Neural progenitor cell (in vitro differentiated cells): ENCODE measurements around the gene RNF111. TPM values are rescaled to one million over a fixed set of nuclear protein-coding genes. Genes with fewer than 3 reads are reported as not detected.

Experiments
- DNase-seq: peaks from one replicate; pipeline ENCODE4 v3.0.0-alpha.2; 2016; ENCODE audit warnings: low spot score
- H2AFZ ChIP-seq: fragments of 200-600 bp; sonication (generic); replicated peaks from 2 replicates; pipeline ENCODE4 v1.6.1; 2016; ENCODE audit warnings: antibody characterized with exemption
- H3F3A ChIP-seq: fragments of 200-600 bp; sonication (generic); 2 replicates; pipeline ENCODE4 v1.6.1; 2016; ENCODE audit warnings: antibody characterized with exemption, low read depth
- H3K27ac ChIP-seq: fragments of 200-600 bp; sonication (generic); 2 replicates; pipeline ENCODE4 v1.5.1; 2016; ENCODE audit warnings: mild to moderate bottlenecking
- H3K27me3 ChIP-seq: fragments of 200-600 bp; sonication (generic); 2 replicates; pipeline ENCODE4 v1.6.1; 2016; ENCODE audit warnings: mild to moderate bottlenecking, moderate library complexity
- H3K36me3 ChIP-seq: fragments of 200-600 bp; sonication (generic); 2 replicates; pipeline ENCODE4 v1.5.1; 2016
- H3K4me1 ChIP-seq: fragments of 200-600 bp; sonication (generic); 2 replicates; pipeline ENCODE4 v1.6.1; 2016; ENCODE audit warnings: mixed run types
- H3K4me2 ChIP-seq: fragments of 200-600 bp; sonication (generic); 2 replicates; pipeline ENCODE4 v1.6.1; 2016
- H3K4me3 ChIP-seq: fragments of 200-600 bp; sonication (generic); 2 replicates; pipeline ENCODE4 v1.5.1; 2016
- H3K79me2 ChIP-seq: fragments of 200-600 bp; sonication (generic); 2 replicates; pipeline ENCODE4 v1.6.1; 2016; ENCODE audit warnings: low read depth
- H3K9ac ChIP-seq: fragments of 200-600 bp; sonication (generic); 2 replicates; pipeline ENCODE4 v1.6.1; 2016
- H3K9me3 ChIP-seq: fragments of 200-600 bp; sonication (generic); 2 replicates; pipeline ENCODE4 v1.5.1; 2016; ENCODE audit warnings: low read depth
- H4K20me1 ChIP-seq: fragments of 200-600 bp; sonication (generic); 2 replicates; pipeline ENCODE4 v1.6.1; 2016; ENCODE audit warnings: low read depth
- H3K27ac Mint-ChIP-seq: 3 replicates; pipeline ENCODE4 v1.8.0; 2021; ENCODE audit warnings: mixed read lengths
- H3K27me3 Mint-ChIP-seq: 2 replicates; pipeline ENCODE4 v1.8.0; 2022; ENCODE audit warnings: low read depth, mild to moderate bottlenecking, inconsistent platforms, moderate library complexity, mixed read lengths; ENCODE audit not compliant: insufficient read depth
- H3K36me3 Mint-ChIP-seq: 3 replicates; pipeline ENCODE4 v1.8.0; 2021; ENCODE audit warnings: mixed read lengths
- H3K4me1 Mint-ChIP-seq: 3 replicates; pipeline ENCODE4 v1.8.0; 2021; ENCODE audit warnings: mixed read lengths
- H3K4me3 Mint-ChIP-seq: 3 replicates; pipeline ENCODE4 v1.8.0; 2021; ENCODE audit warnings: mild to moderate bottlenecking, moderate library complexity, mixed read lengths
- H3K9me3 Mint-ChIP-seq: 3 replicates; pipeline ENCODE4 v1.8.0; 2020; ENCODE audit warnings: mixed read lengths
- CTCF ChIP-seq: fragments of 200-600 bp; sonication (generic); IDR thresholded peaks from 2 replicates; pipeline ENCODE4 v1.5.1; 2017; ENCODE audit warnings: antibody characterized with exemption, mild to moderate bottlenecking
- EZH2 ChIP-seq: fragments of 200-600 bp; sonication (generic); IDR thresholded peaks from 2 replicates; pipeline ENCODE4 v1.6.1; 2017; ENCODE audit warnings: antibody characterized with exemption, mild to moderate bottlenecking, moderate library complexity
- EZH2phosphoT487 ChIP-seq: fragments of 200-600 bp; sonication (generic); IDR thresholded peaks from 2 replicates; pipeline ENCODE4 v1.6.1; 2017; ENCODE audit warnings: antibody characterized with exemption
- total RNA-seq: library from RNA; depleted of rRNA; stranded (reverse); fragments of >200 nt; gene quantifications from 2 replicates; pipeline ENCODE4 v1.2.3, GENCODE V29; 2015; ENCODE audit warnings: low replicate concordance

RNF111 gene
- total RNA-seq, 1 donor from 2014 or later: 32.3 TPM

- H3K79me2 ChIP-seq: peaks cover 70% of the 10 kb centered on the region
- no peak overlapping the region for H3K9ac ChIP-seq
- Mint-ChIP-seq H3K27me3 (no peaks in the 10 kb centered on the region), H3K4me3 (no peak overlapping the region), H3K4me1 (no peaks in the 10 kb centered on the region), H3K9me3 (peaks cover 28% of the 10 kb centered on the region), H3K36me3 (peaks cover 69% of the 10 kb centered on the region), H3K27ac (no peak overlapping the region)
- no peak overlapping the region for H3K27ac ChIP-seq
- H3K27me3 ChIP-seq: no peaks in the 10 kb centered on the region
- peaks cover 26% of the 10 kb centered on the region for H3K36me3 ChIP-seq
- H4K20me1 ChIP-seq: peaks cover 3% of the 10 kb centered on the region
- DNase-seq: no peak
- H3K4me2 ChIP-seq: no peak overlapping the region
- no peak overlapping the region for H2AFZ ChIP-seq
- TF ChIP-seq EZH2 (no peak), EZH2phosphoT487 (no peak)
- H3F3A ChIP-seq: no peaks in the 10 kb centered on the region
- no peaks in the 10 kb centered on the region for H3K9me3 ChIP-seq
- H3K4me3 ChIP-seq: no peak overlapping the region
- H3K4me1 ChIP-seq: no peaks in the 10 kb centered on the region
Measured at GRCh38 chr15:59131969-59132562, 144.6 kb downstream of the RNF111 start.

GRCh38 chr15:59133929-59134427, 146.5 kb downstream of the RNF111 start:
- Histone ChIP-seq H3K4me1 (no peaks in the 10 kb centered on the region), H3K4me3 (no peak overlapping the region), H3K79me2 (peaks cover 51% of the 10 kb centered on the region), H4K20me1 (peaks cover 9% of the 10 kb centered on the region), H3F3A (no peaks in the 10 kb centered on the region), H3K27me3 (no peaks in the 10 kb centered on the region), H3K9me3 (no peaks in the 10 kb centered on the region), H3K36me3 (peaks cover 23% of the 10 kb centered on the region), H3K4me2 (no peak overlapping the region), H3K27ac (no peak overlapping the region), H3K9ac (no peak overlapping the region), H2AFZ (no peak overlapping the region)
- TF ChIP-seq CTCF (no peak), EZH2phosphoT487 (no peak), EZH2 (no peak)
- H3K27me3 Mint-ChIP-seq: peaks cover 4% of the 10 kb centered on the region
- H3K9me3 Mint-ChIP-seq: peaks cover 14% of the 10 kb centered on the region
- no peak for DNase-seq
- no peaks in the 10 kb centered on the region for H3K4me1 Mint-ChIP-seq
- no peak overlapping the region for H3K27ac Mint-ChIP-seq
- H3K4me3 Mint-ChIP-seq: no peak overlapping the region
- H3K36me3 Mint-ChIP-seq: peaks cover 64% of the 10 kb centered on the region

- no peak overlapping the region for H2AFZ ChIP-seq
- H3K79me2 ChIP-seq: peaks cover 16% of the 10 kb centered on the region
- H3K4me3 ChIP-seq: no peak overlapping the region
- H3K27ac ChIP-seq: no peak overlapping the region
- H3K9ac ChIP-seq: no peak overlapping the region
- peaks cover under 1% of the 10 kb centered on the region for H3K36me3 ChIP-seq
- no peak for DNase-seq
- H3K36me3 Mint-ChIP-seq: peaks cover 42% of the 10 kb centered on the region
- H3K4me1 Mint-ChIP-seq: no peaks in the 10 kb centered on the region
- no peak overlapping the region for H3K4me3 Mint-ChIP-seq
- no peaks in the 10 kb centered on the region for H3K27me3 ChIP-seq
- no peaks in the 10 kb centered on the region for H3K9me3 ChIP-seq
- no peaks in the 10 kb centered on the region for H3K4me1 ChIP-seq
- H3K27me3 Mint-ChIP-seq: peaks cover 4% of the 10 kb centered on the region
- TF ChIP-seq CTCF (no peak), EZH2phosphoT487 (no peak), EZH2 (no peak)
- peaks cover 6% of the 10 kb centered on the region for H4K20me1 ChIP-seq
- no peak overlapping the region for H3K4me2 ChIP-seq
- H3K27ac Mint-ChIP-seq: no peak overlapping the region
- no peaks in the 10 kb centered on the region for H3K9me3 Mint-ChIP-seq
- H3F3A ChIP-seq: no peaks in the 10 kb centered on the region
Measured at GRCh38 chr15:59137566-59137965, 150.1 kb downstream of the RNF111 start.

GRCh38 chr15:59138243-59138642, 150.8 kb downstream of the RNF111 start:
- Histone ChIP-seq H3K36me3 (no peaks in the 10 kb centered on the region), H3K27me3 (no peaks in the 10 kb centered on the region), H3K4me1 (no peaks in the 10 kb centered on the region), H3F3A (no peaks in the 10 kb centered on the region), H4K20me1 (peaks cover 6% of the 10 kb centered on the region), H2AFZ (no peak overlapping the region), H3K79me2 (peaks cover 10% of the 10 kb centered on the region), H3K27ac (no peak overlapping the region), H3K4me3 (no peak overlapping the region), H3K9me3 (no peaks in the 10 kb centered on the region), H3K9ac (no peak overlapping the region), H3K4me2 (no peak overlapping the region)
- DNase-seq: peak; percentile 63
- Mint-ChIP-seq H3K27me3 (peaks cover 4% of the 10 kb centered on the region), H3K4me1 (no peaks in the 10 kb centered on the region), H3K9me3 (no peaks in the 10 kb centered on the region), H3K36me3 (peaks cover 39% of the 10 kb centered on the region), H3K4me3 (no peak overlapping the region), H3K27ac (no peak overlapping the region)
- TF ChIP-seq EZH2 (no peak), EZH2phosphoT487 (no peak), CTCF (peak; percentile 53)
